Stimulated activated CD4-positive, alpha-beta T cell treated with anti-CD3 and anti-CD28 coated beads, TNF-alpha, amount 100 ng/mL, for 4 hours (primary cell): ENCODE data around the gene DNAI7.

Source experiments
- DNase-seq, 3 experiments: peaks; one replicate each; pipeline ENCODE4 v3.0.0-alpha.2; 2020; ENCODE audit warnings: low read depth in 3 of 3

The DNAI7 gene

GRCh38 chr12:25100194-25101091 lies 94.5 kb downstream of the DNAI7 start:
- DNase-seq, result no peak

GRCh38 chr12:25099010-25099409 lies 96.0 kb downstream of the DNAI7 start:
- no peak for DNase-seq

GRCh38 chr12:25089738-25090137 lies 105.2 kb downstream of the DNAI7 start:
- DNase-seq, result no peak

- no peak for DNase-seq
Measured at GRCh38 chr12:25087596-25087995, 107.4 kb downstream of the DNAI7 start.

- DNase-seq, result no peak
Measured at GRCh38 chr12:25084816-25085215, 110.1 kb downstream of the DNAI7 start.

- DNase-seq, result no peak
Measured at GRCh38 chr12:25083211-25083610, 111.7 kb downstream of the DNAI7 start.

- no peak for DNase-seq
Measured at GRCh38 chr12:25082628-25083027, 112.3 kb downstream of the DNAI7 start.

GRCh38 chr12:25079393-25079792 lies 115.6 kb downstream of the DNAI7 start:
- no peak for DNase-seq

GRCh38 chr12:25074954-25075353 lies 120.0 kb downstream of the DNAI7 start:
- DNase-seq, result no peak

- DNase-seq, result no peak
Measured at GRCh38 chr12:25074113-25074512, 120.8 kb downstream of the DNAI7 start.

GRCh38 chr12:25072906-25073650 lies 121.9 kb downstream of the DNAI7 start:
- no peak for DNase-seq

GRCh38 chr12:25071366-25071765 lies 123.6 kb downstream of the DNAI7 start:
- no peak for DNase-seq

GRCh38 chr12:25069224-25069623 lies 125.7 kb downstream of the DNAI7 start:
- DNase-seq, result no peak

- DNase-seq, result no peak
Measured at GRCh38 chr12:25065035-25065434, 129.9 kb downstream of the DNAI7 start.

GRCh38 chr12:25063873-25064628 lies 130.9 kb downstream of the DNAI7 start:
- no peak for DNase-seq

- DNase-seq, result no peak
Measured at GRCh38 chr12:25058658-25059058, 136.3 kb downstream of the DNAI7 start.
